GM20431 (cell line): ENCODE results near the gene GYG2.
"Not testable (repeated sequence)": the region's sequence is repeated elsewhere in the genome, so short reads cannot be mapped to it uniquely, and the experiment has no call there.

ENCODE experiments used
- in situ Hi-C: fragments of 300-500 bp; cut with MseI, MboI; formaldehyde crosslinking; loops from one replicate; pipeline ENCODE4 v1.15.0; 2020; ENCODE audit warnings: low sequenced_read_pairs; ENCODE audit not compliant: unreplicated experiment

GYG2 gene

GRCh38 chrX:2828344-2828958 lies at the start of gene GYG2:
GYG2 (plus strand) TSS chrX:2828930; CDS start chrX:2830189, 1,259 bp downstream.
- in situ Hi-C loops: no loop called here

- in situ Hi-C loops: not testable (repeated sequence)
Measured at GRCh38 chrX:2780472-2781225, 48.1 kb upstream of the GYG2 start.

- in situ Hi-C loops: no loop called here
Measured at GRCh38 chrX:2781226-2781571, 47.5 kb upstream of the GYG2 start.

GRCh38 chrX:2781698-2782097 lies 47.0 kb upstream of the GYG2 start:
- in situ Hi-C loops: no loop called here

- in situ Hi-C loops: no loop called here
Measured at GRCh38 chrX:2782171-2782570, 46.6 kb upstream of the GYG2 start.

- in situ Hi-C loops: no loop called here
Measured at GRCh38 chrX:2782778-2783177, 46.0 kb upstream of the GYG2 start.

GRCh38 chrX:2784026-2784425 lies 44.7 kb upstream of the GYG2 start:
- in situ Hi-C loops: no loop called here

- in situ Hi-C loops: no loop called here
Measured at GRCh38 chrX:2785538-2785937, 43.2 kb upstream of the GYG2 start.

GRCh38 chrX:2788980-2789379 lies 39.8 kb upstream of the GYG2 start:
- in situ Hi-C loops: no loop called here

GRCh38 chrX:2789569-2789968 lies 39.2 kb upstream of the GYG2 start:
- in situ Hi-C loops: no loop called here

GRCh38 chrX:2793752-2794151 lies 35.0 kb upstream of the GYG2 start:
- in situ Hi-C loops: no loop called here

- in situ Hi-C loops: no loop called here
Measured at GRCh38 chrX:2794336-2794735, 34.4 kb upstream of the GYG2 start.

GRCh38 chrX:2796808-2797207 lies 31.9 kb upstream of the GYG2 start:
- in situ Hi-C loops: not testable (repeated sequence)

GRCh38 chrX:2799369-2799768 lies 29.4 kb upstream of the GYG2 start:
- in situ Hi-C loops: no loop called here

GRCh38 chrX:2799980-2800379 lies 28.8 kb upstream of the GYG2 start:
- in situ Hi-C loops: not testable (repeated sequence)

- in situ Hi-C loops: no loop called here
Measured at GRCh38 chrX:2801223-2801622, 27.5 kb upstream of the GYG2 start.

GRCh38 chrX:2802376-2803090 lies 26.2 kb upstream of the GYG2 start:
- in situ Hi-C loops: not testable (repeated sequence)

GRCh38 chrX:2803486-2803885 lies 25.2 kb upstream of the GYG2 start:
- in situ Hi-C loops: not testable (repeated sequence)

- in situ Hi-C loops: not testable (repeated sequence)
Measured at GRCh38 chrX:2804106-2804843, 24.5 kb upstream of the GYG2 start.

GRCh38 chrX:2804858-2805257 lies 23.9 kb upstream of the GYG2 start:
- in situ Hi-C loops: not testable (repeated sequence)

GRCh38 chrX:2811271-2811670 lies 17.5 kb upstream of the GYG2 start:
- in situ Hi-C loops: no loop called here
